Spleen (tissue), 7 donors: ENCODE results near the gene UBE3B.

Experiments used
- CTCF ChIP-seq, 11 experiments: fragments of 200-600 bp in 7 of 11; fragments of 450-650 bp in 4 of 11; sonication (generic) in 4 of 11; IDR thresholded peaks in 8 of 11; conservative IDR thresholded peaks in 3 of 11; 1 replicate in 7 of 11; 2 replicates in 4 of 11; pipeline versions ENCODE4 v1.4.0 to v1.8.0; 2016 to 2021; ENCODE audit warnings: antibody characterized with exemption in 11 of 11, inconsistent platforms in 4 of 11, mild to moderate bottlenecking in 1 of 11
- POLR2A ChIP-seq, 3 donors: fragments of 450-650 bp; IDR thresholded peaks; one replicate each; pipeline ENCODE4 v1.5.1; 2017; ENCODE audit warnings: antibody characterized with exemption in 3 of 3, mild to moderate bottlenecking in 1 of 3
- POLR2AphosphoS5 ChIP-seq, 3 donors: sonication (generic); formaldehyde crosslinking; IDR thresholded peaks; one replicate each; pipeline ENCODE4 v1.5.1; 2017; ENCODE audit warnings: antibody characterized with exemption in 3 of 3
- donor health status: DM: no; HTN: no; CAD: no; lungs with moderate emphysema.
- donor health status: DM: no; HTN: no; CAD: no.
- donor health status: DM: no; HTN: no; CAD: no.

GRCh38 chr12:109459247-109459646, 18.2 kb upstream of the UBE3B start:
- TF ChIP-seq CTCF (IDR thresholded peaks at IDR 0.05 in 8 of 11, conservative IDR thresholded peaks at IDR 0.05 in 3 of 11) (no peak), POLR2AphosphoS5 (IDR thresholded peaks at IDR 0.05) (no peak), POLR2A (IDR thresholded peaks at IDR 0.05) (no peak)
